ENCODE results near the gene ULK4.

The ULK4 gene

GRCh38 chr3:41234823-41235721 lies 726.8 kb downstream of the ULK4 start:
- Mint-ChIP-seq H3K4me3 (no peak overlapping the region), H3K27me3 (ENCODE audit: low read depth) (no peaks in the 10 kb centered on the region), H3K4me1 (ENCODE audit: low read depth) (no peaks in the 10 kb centered on the region), H3K9me3 (no peaks in the 10 kb centered on the region), H3K36me3 (ENCODE audit: low read depth) (peaks cover 72% of the 10 kb centered on the region), H3K27ac (no peak overlapping the region)
- no peak for DNase-seq (ENCODE audit: low spot score)

DNA sequence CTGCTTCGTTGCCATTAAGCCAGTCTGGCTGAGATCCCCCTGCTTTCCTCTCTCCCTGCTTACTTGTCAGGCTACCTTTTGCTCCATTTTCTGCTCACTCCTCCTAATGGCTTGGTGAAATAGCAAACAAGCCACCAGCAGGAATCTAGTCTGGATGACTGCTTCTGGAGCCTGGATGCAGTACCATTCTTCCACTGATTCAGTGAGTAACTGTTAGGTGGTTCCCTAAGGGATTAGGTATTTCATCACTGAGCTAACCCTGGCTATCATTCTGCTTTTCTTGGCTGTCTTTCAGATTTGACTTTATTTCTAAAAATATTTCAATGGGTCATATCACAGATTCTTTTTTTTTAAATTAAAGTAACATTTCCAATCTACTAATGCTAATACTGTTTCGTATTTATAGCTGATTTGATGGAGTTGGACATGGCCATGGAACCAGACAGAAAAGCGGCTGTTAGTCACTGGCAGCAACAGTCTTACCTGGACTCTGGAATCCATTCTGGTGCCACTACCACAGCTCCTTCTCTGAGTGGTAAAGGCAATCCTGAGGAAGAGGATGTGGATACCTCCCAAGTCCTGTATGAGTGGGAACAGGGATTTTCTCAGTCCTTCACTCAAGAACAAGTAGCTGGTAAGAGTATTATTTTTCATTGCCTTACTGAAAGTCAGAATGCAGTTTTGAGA lies 737.6 kb downstream of the ULK4 start:
- no peak for DNase-seq (ENCODE audit: low spot score)
- Mint-ChIP-seq H3K36me3 (ENCODE audit: low read depth) (peaks cover 50% of the 10 kb centered on the region), H3K9me3 (no peaks in the 10 kb centered on the region), H3K4me3 (no peak overlapping the region), H3K27me3 (ENCODE audit: low read depth) (no peaks in the 10 kb centered on the region), H3K4me1 (ENCODE audit: low read depth) (peaks cover 19% of the 10 kb centered on the region), H3K27ac (no peak overlapping the region)

DNA sequence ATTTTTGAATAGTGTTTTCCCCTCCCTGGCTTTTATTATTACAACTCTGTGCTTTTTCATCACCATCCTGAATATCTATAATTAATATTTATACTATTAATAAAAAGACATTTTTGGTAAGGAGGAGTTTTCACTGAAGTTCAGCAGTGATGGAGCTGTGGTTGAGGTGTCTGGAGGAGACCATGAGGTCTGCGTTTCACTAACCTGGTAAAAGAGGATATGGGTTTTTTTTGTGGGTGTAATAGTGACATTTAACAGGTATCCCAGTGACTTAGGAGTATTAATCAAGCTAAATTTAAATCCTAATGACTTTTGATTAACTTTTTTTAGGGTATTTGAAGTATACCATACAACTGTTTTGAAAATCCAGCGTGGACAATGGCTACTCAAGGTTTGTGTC lies 738.2 kb downstream of the ULK4 start:
- H3K4me3 Mint-ChIP-seq, result no peak overlapping the region
- peaks cover 44% of the 10 kb centered on the region for H3K36me3 Mint-ChIP-seq (ENCODE audit: low read depth)
- no peak overlapping the region for H3K27ac Mint-ChIP-seq
- H3K27me3 Mint-ChIP-seq (ENCODE audit: low read depth), result no peaks in the 10 kb centered on the region
- DNase-seq (ENCODE audit: low spot score), result no peak
- H3K4me1 Mint-ChIP-seq (ENCODE audit: low read depth), result peaks cover 21% of the 10 kb centered on the region
- H3K9me3 Mint-ChIP-seq, result no peaks in the 10 kb centered on the region

DNA sequence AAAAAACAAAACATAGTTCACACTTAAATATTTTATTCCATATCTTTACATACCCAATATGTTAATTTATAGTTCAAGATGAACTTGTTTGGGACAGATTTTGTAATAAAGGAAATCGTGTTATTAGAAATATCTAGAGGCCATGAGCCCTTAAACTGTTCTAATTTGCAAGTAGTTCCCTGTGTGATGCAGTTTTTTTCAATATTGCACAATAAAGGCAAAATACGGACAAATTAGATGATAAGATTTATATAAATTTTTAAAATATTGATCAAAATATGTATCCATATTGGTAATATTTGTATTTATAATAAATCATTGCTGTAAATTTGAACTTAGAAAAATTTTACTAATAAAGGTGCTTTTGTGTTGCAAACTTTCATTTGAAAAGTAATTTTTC lies 738.8 kb downstream of the ULK4 start:
- H3K4me3 Mint-ChIP-seq, result no peak overlapping the region
- H3K36me3 Mint-ChIP-seq (ENCODE audit: low read depth), result peaks cover 38% of the 10 kb centered on the region
- H3K9me3 Mint-ChIP-seq, result no peaks in the 10 kb centered on the region
- H3K27me3 Mint-ChIP-seq (ENCODE audit: low read depth), result no peaks in the 10 kb centered on the region
- DNase-seq (ENCODE audit: low spot score), result no peak
- H3K4me1 Mint-ChIP-seq (ENCODE audit: low read depth), result peaks cover 23% of the 10 kb centered on the region
- H3K27ac Mint-ChIP-seq, result no peak overlapping the region

GRCh38 chr3:41222501-41222900 lies 739.4 kb downstream of the ULK4 start:
- peaks cover 34% of the 10 kb centered on the region for H3K36me3 Mint-ChIP-seq (ENCODE audit: low read depth)

DNA sequence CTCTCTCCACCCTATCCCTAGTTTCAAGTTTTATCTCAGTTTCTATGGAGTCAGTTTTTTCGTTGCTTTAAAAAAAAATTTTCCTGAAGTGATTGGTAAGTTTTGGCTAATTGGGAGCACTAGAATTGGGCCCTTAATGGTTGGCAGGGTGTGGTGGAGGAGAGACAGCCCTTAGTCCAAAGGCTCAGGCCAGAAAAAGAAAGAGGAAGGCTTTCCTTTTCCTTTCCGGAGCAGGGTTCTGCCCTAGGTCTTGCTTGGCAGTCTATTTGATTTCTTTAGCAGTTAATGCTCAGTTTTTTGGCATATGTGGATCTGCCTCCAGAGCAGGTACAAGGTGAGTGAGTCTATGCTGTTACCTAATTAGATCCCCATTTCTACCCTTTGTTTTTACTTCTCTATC lies 739.9 kb downstream of the ULK4 start:
- Mint-ChIP-seq H3K36me3 (ENCODE audit: low read depth) (peaks cover 30% of the 10 kb centered on the region), H3K4me1 (ENCODE audit: low read depth) (peaks cover 28% of the 10 kb centered on the region), H3K9me3 (no peaks in the 10 kb centered on the region), H3K27ac (no peak overlapping the region), H3K27me3 (ENCODE audit: low read depth) (no peaks in the 10 kb centered on the region), H3K4me3 (no peak overlapping the region)
- no peak for DNase-seq (ENCODE audit: low spot score)

More at GRCh38 chr3:41222501-41222900, 739.4 kb downstream of the ULK4 start:
- H3K27ac Mint-ChIP-seq, result no peak overlapping the region
- no peaks in the 10 kb centered on the region for H3K9me3 Mint-ChIP-seq
- no peak for DNase-seq (ENCODE audit: low spot score)
- no peaks in the 10 kb centered on the region for H3K27me3 Mint-ChIP-seq (ENCODE audit: low read depth)
- peaks cover 26% of the 10 kb centered on the region for H3K4me1 Mint-ChIP-seq (ENCODE audit: low read depth)
- H3K4me3 Mint-ChIP-seq, result no peak overlapping the region

DNA sequence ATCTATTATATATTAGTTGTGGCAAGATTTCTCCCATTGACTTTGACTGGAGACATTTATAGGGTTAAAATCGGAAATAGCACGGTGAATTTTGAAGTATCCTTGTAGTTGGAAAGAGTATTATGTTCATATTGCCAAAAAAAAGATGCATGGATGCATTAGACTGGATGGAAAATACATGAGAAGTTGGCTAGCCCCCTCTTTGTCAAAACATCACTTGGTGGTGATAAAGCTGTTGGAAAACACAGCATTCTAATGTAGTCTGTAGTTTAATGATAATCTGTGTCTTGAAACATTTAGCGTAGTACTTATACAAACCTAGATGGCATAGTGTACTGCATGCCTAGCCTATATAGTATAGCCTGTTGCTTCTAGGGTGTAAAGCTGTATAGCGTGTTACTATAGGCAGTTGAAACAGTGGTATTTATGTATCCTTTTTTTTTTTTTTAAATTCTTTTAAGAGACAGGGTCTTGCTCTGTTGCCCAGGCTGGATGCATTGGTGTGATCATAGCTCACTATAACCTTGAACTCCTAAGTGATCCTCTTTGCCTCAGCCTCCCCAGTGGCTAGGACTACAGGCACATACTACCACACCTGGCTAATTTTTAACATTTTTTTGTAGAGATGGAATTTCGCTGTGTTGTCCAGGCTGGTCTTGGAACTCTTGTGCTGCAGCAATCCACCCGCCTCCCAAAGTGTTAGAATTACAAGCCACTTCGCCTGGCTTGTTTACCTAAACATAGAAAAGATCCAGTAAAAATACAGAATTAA lies 740.8 kb downstream of the ULK4 start:
- H3K9me3 Mint-ChIP-seq, result no peaks in the 10 kb centered on the region
- H3K4me3 Mint-ChIP-seq, result no peak overlapping the region
- H3K36me3 Mint-ChIP-seq (ENCODE audit: low read depth), result peaks cover 22% of the 10 kb centered on the region
- H3K27me3 Mint-ChIP-seq (ENCODE audit: low read depth), result no peaks in the 10 kb centered on the region
- no peak overlapping the region for H3K27ac Mint-ChIP-seq
- H3K4me1 Mint-ChIP-seq (ENCODE audit: low read depth), result peaks cover 26% of the 10 kb centered on the region
- DNase-seq (ENCODE audit: low spot score), result no peak

DNA sequence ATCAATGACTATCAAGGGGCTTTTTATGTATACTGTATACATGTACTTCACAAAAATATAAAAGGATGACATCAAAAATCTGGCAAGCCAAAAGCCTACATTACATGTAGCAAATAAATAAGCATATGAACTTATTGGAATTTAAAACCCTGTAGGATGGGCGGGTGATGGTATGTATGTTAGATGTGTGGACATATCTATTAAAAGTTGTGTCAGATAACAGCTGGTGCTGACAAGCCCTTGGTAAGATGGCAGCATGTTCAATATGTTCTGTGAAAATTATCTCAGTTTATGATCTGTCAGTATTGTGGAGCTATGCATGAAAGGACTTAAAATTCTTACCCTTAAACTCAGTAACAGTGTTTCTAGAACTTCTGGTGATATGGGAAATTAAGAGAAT lies 742.5 kb downstream of the ULK4 start:
- H3K9me3 Mint-ChIP-seq, result no peaks in the 10 kb centered on the region
- H3K4me1 Mint-ChIP-seq (ENCODE audit: low read depth), result peaks cover 34% of the 10 kb centered on the region
- H3K36me3 Mint-ChIP-seq (ENCODE audit: low read depth), result peaks cover 9% of the 10 kb centered on the region
- no peak for DNase-seq (ENCODE audit: low spot score)
- H3K4me3 Mint-ChIP-seq, result no peak overlapping the region
- no peaks in the 10 kb centered on the region for H3K27me3 Mint-ChIP-seq (ENCODE audit: low read depth)
- no peak overlapping the region for H3K27ac Mint-ChIP-seq

DNA sequence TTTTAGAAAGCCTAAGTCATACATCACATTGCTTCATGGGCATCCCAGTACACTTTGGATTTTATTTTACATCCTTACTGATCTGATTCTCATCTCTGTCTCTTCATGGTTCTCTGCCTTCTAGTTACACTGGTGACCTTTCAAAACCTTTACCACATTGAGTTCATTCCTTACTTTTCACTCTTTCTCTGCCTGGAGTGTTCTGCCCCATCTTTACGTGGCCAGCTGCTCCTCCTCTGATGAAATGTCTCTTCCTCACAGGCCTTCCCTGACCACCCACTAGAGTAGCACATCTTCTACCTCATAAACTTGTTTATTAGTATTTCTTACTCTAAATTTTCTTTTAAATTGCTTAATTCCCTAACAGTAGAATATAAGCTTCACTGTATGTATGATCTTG lies 744.9 kb downstream of the ULK4 start:
- no peak for DNase-seq (ENCODE audit: low spot score)
- no peak overlapping the region for H3K4me3 Mint-ChIP-seq
- H3K27ac Mint-ChIP-seq, result no peak overlapping the region
- H3K9me3 Mint-ChIP-seq, result no peaks in the 10 kb centered on the region
- no peaks in the 10 kb centered on the region for H3K27me3 Mint-ChIP-seq (ENCODE audit: low read depth)
- H3K36me3 Mint-ChIP-seq (ENCODE audit: low read depth), result peaks cover 3% of the 10 kb centered on the region
- peaks cover 41% of the 10 kb centered on the region for H3K4me1 Mint-ChIP-seq (ENCODE audit: low read depth)

- no peak overlapping the region for H3K27ac Mint-ChIP-seq
- no peak for DNase-seq (ENCODE audit: low spot score)
- peaks cover 42% of the 10 kb centered on the region for H3K4me1 Mint-ChIP-seq (ENCODE audit: low read depth)
- H3K27me3 Mint-ChIP-seq (ENCODE audit: low read depth), result no peaks in the 10 kb centered on the region
- no peak overlapping the region for H3K4me3 Mint-ChIP-seq
- no peaks in the 10 kb centered on the region for H3K9me3 Mint-ChIP-seq
- H3K36me3 Mint-ChIP-seq (ENCODE audit: low read depth), result peaks cover 3% of the 10 kb centered on the region
These were observed 745.5 kb downstream of the ULK4 start for GRCh38 chr3:41216422-41216821.

DNA sequence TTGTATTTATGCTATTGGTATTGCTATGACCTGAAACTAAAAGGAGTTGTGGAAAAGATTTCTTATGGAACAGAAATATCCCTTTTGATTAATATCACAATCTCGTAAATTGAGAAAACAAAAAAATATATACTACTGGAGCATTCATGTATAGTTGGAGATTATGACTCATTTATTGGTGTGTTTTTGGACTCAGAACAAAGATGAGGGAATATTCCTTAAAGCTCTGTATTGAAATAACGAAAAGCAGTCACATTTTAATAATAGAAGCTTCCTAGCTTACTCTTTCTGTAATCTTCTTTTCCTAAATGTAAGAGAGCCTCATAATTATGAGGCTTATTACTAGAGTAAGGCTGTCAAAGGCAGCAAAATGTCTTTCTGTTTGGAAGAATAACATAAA lies 748.3 kb downstream of the ULK4 start:
- Mint-ChIP-seq H3K27me3 (ENCODE audit: low read depth) (no peaks in the 10 kb centered on the region), H3K9me3 (no peaks in the 10 kb centered on the region), H3K36me3 (ENCODE audit: low read depth) (peaks cover 10% of the 10 kb centered on the region), H3K4me3 (no peak overlapping the region), H3K27ac (no peak overlapping the region), H3K4me1 (ENCODE audit: low read depth) (peaks cover 41% of the 10 kb centered on the region)
- no peak for DNase-seq (ENCODE audit: low spot score)

DNA sequence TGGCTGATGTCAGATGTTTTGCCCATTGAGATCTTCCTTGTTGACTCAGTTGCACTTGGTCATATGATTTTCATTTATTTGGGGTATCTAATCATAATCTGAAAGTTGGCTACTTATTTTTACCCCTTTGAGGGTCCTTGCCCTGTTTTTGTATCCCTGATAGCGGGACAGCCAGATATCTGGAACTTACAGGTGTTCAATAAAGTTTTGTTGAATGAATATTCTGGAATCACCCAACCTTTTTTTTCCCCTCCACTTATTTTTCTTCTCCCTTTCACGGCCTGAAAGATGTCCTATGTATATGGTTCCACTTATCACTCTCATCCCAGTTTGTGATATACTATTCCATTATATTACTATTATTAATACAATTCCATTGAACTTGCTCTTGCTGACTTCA lies 749.8 kb downstream of the ULK4 start:
- H3K27me3 Mint-ChIP-seq (ENCODE audit: low read depth), result no peaks in the 10 kb centered on the region
- no peak for DNase-seq (ENCODE audit: low spot score)
- no peaks in the 10 kb centered on the region for H3K9me3 Mint-ChIP-seq
- H3K36me3 Mint-ChIP-seq (ENCODE audit: low read depth), result peaks cover 17% of the 10 kb centered on the region
- no peak overlapping the region for H3K4me3 Mint-ChIP-seq
- H3K4me1 Mint-ChIP-seq (ENCODE audit: low read depth), result peaks cover 45% of the 10 kb centered on the region
- no peak overlapping the region for H3K27ac Mint-ChIP-seq

GRCh38 chr3:41210966-41211365 lies 750.9 kb downstream of the ULK4 start:
- H3K4me3 Mint-ChIP-seq, result no peak overlapping the region
- H3K9me3 Mint-ChIP-seq, result no peaks in the 10 kb centered on the region
- H3K27me3 Mint-ChIP-seq (ENCODE audit: low read depth), result no peaks in the 10 kb centered on the region
- H3K4me1 Mint-ChIP-seq (ENCODE audit: low read depth), result peaks cover 46% of the 10 kb centered on the region
- H3K36me3 Mint-ChIP-seq (ENCODE audit: low read depth), result peaks cover 17% of the 10 kb centered on the region
- DNase-seq (ENCODE audit: low spot score), result no peak
- H3K27ac Mint-ChIP-seq, result no peak overlapping the region

- Mint-ChIP-seq H3K27me3 (ENCODE audit: low read depth) (no peaks in the 10 kb centered on the region), H3K36me3 (ENCODE audit: low read depth) (peaks cover 18% of the 10 kb centered on the region), H3K9me3 (no peaks in the 10 kb centered on the region), H3K4me3 (no peak overlapping the region), H3K27ac (no peak overlapping the region), H3K4me1 (ENCODE audit: low read depth) (peaks cover 44% of the 10 kb centered on the region)
- DNase-seq (ENCODE audit: low spot score), result no peak
These were observed 752.3 kb downstream of the ULK4 start for GRCh38 chr3:41209646-41210045.

All from T-helper 2 cell treated with Interferon-gamma antibody and Interleukin-4, amounts not matched to agents 5 μg/mL and 100 μg/mL, for 36 hours (primary cell).